Thyroid gland (tissue), 4 donors: ENCODE data around the gene WDPCP. TPM values are rescaled to one million over a fixed set of nuclear protein-coding genes. Genes with fewer than 3 reads are reported as not detected.

Experiments
- DNase-seq, 2 donors: peaks; one replicate each; pipeline ENCODE4 v3.0.0-alpha.2; 2019
- H3K27ac ChIP-seq, 3 donors: fragments of 200-600 bp; sonication (generic); 1 replicate in 2 of 3; 2 replicates in 1 of 3; pipeline ENCODE4 v1.5.1; 2016 to 2019; ENCODE audit warnings: mild to moderate bottlenecking in 1 of 3, moderate library complexity in 1 of 3
- H3K27me3 ChIP-seq: fragments of 200-600 bp; sonication (generic); one replicate; pipeline ENCODE4 v1.5.1; 2019
- H3K36me3 ChIP-seq, 2 donors: fragments of 200-600 bp; sonication (generic); one replicate each; pipeline ENCODE4 v1.5.1; 2016 to 2019
- H3K4me1 ChIP-seq, 2 donors: fragments of 200-600 bp; sonication (generic); one replicate each; pipeline ENCODE4 v1.5.1; 2017 to 2019
- H3K4me3 ChIP-seq, 3 donors: fragments of 200-600 bp; sonication (generic); replicated peaks in 1 of 3; 1 replicate in 2 of 3; 2 replicates in 1 of 3; pipeline ENCODE4 v1.5.1; 2016; ENCODE audit warnings: mild to moderate bottlenecking in 1 of 3
- H3K9me3 ChIP-seq: fragments of 200-600 bp; sonication (generic); one replicate; pipeline ENCODE4 v1.5.1; 2017
- CTCF ChIP-seq, 6 experiments: fragments of 200-600 bp in 3 of 6; fragments of 450-650 bp in 3 of 6; sonication (generic) in 3 of 6; IDR thresholded peaks; one replicate each; pipeline ENCODE4 v1.5.1; 2016 to 2019; ENCODE audit warnings: antibody characterized with exemption in 6 of 6, mild to moderate bottlenecking in 2 of 6, inconsistent platforms in 1 of 6, moderate library complexity in 1 of 6
- POLR2A ChIP-seq, 2 donors: fragments of 450-650 bp; IDR thresholded peaks; one replicate each; pipeline ENCODE4 v1.6.1; 2017; ENCODE audit warnings: antibody characterized with exemption in 2 of 2, mild to moderate bottlenecking in 2 of 2, moderate library complexity in 1 of 2
- WGBS, 2 donors: methylation state at CpG; one replicate each; pipeline ENCODE4 v1.1.5; 2017; 5-methylcytosine and 5-hydroxymethylcytosine counted together
- intact Hi-C: fragments of 100-400 bp; cut with DNase I; formaldehyde crosslinking; loops from one replicate; pipeline ENCODE4 v1.15.1; 2023
- small RNA-seq: library from RNA; depleted of rRNA; stranded (forward); fragments of <200 nt; gene quantifications from one replicate; pipeline ENCODE3, GENCODE V24; 2016
- total RNA-seq, 4 donors: library from RNA; depleted of rRNA; stranded (reverse); fragments of >200 nt; gene quantifications; one replicate each; pipeline ENCODE4 v1.2.3, GENCODE V29; 2016

Gene WDPCP
- total RNA-seq, 4 donors from 2014 or later: 18.3 to 33.1 (median 22.0) TPM

GRCh38 chr2:63073994-63074393, 514.3 kb downstream of the WDPCP start:
- 76 to 86% methylated on average over 3 of the region's 3 CpGs for WGBS, 2 donors
- Histone ChIP-seq H3K4me3 (no peak overlapping the region), H3K4me1 (no peaks in the 10 kb centered on the region), H3K27me3 (no peaks in the 10 kb centered on the region), H3K36me3 (no peaks in the 10 kb centered on the region), H3K27ac (no peak overlapping the region), H3K9me3 (no peaks in the 10 kb centered on the region)
- intact Hi-C loops: no loop called here
- DNase-seq: no peak
- TF ChIP-seq CTCF (IDR thresholded peaks at IDR 0.05) (no peak), POLR2A (IDR thresholded peaks at IDR 0.05) (no peak)

- 88 to 94% methylated on average over 2 of the region's 2 CpGs for WGBS, 2 donors
- Histone ChIP-seq H3K4me3 (no peak overlapping the region), H3K4me1 (no peaks in the 10 kb centered on the region), H3K36me3 (no peaks in the 10 kb centered on the region), H3K27ac (no peak overlapping the region), H3K9me3 (no peaks in the 10 kb centered on the region), H3K27me3 (no peaks in the 10 kb centered on the region)
- TF ChIP-seq CTCF (IDR thresholded peaks at IDR 0.05) (no peak), POLR2A (IDR thresholded peaks at IDR 0.05) (no peak)
- no peak for DNase-seq
- intact Hi-C loops: no loop called here
These were observed 516.6 kb downstream of the WDPCP start for GRCh38 chr2:63071664-63072063.

Small RNA genes within 50 kb of the gene (small RNA-seq; reads per million reads assigned to genes)
- not detected for gene RF00017

Other genes with a start within 250 kb of the WDPCP start
- 100 to 1,000 TPM; 119 to 178 (median 136) TPM for gene MDH1, start 486 bp upstream of the WDPCP start, total RNA-seq